D721Med (cell line): ENCODE results near the gene KIF26A.

Experiments
- DNase-seq: peaks from one replicate; pipeline ENCODE4 v3.0.0; 2011; ENCODE audit warnings: low spot score; ENCODE audit not compliant: insufficient read length
- FAIRE-seq: peaks from 2 replicates; lab custom pipeline; 2011; peaks lifted over from hg19 to GRCh38; lab: Jason Lieb, UNC
- TF ChIP-seq, protein P1 (sequence below): IDR thresholded peaks from 2 replicates; pipeline ENCODE4 v1.5.1; 2012; ENCODE audit warnings: mild to moderate bottlenecking, control low read depth; ENCODE audit not compliant: insufficient read depth; ENCODE audit errors: missing control alignments

The KIF26A gene

GRCh38 chr14:104199266-104199895 lies 61.0 kb downstream of the KIF26A start:
- TF ChIP-seq, protein P1, sequence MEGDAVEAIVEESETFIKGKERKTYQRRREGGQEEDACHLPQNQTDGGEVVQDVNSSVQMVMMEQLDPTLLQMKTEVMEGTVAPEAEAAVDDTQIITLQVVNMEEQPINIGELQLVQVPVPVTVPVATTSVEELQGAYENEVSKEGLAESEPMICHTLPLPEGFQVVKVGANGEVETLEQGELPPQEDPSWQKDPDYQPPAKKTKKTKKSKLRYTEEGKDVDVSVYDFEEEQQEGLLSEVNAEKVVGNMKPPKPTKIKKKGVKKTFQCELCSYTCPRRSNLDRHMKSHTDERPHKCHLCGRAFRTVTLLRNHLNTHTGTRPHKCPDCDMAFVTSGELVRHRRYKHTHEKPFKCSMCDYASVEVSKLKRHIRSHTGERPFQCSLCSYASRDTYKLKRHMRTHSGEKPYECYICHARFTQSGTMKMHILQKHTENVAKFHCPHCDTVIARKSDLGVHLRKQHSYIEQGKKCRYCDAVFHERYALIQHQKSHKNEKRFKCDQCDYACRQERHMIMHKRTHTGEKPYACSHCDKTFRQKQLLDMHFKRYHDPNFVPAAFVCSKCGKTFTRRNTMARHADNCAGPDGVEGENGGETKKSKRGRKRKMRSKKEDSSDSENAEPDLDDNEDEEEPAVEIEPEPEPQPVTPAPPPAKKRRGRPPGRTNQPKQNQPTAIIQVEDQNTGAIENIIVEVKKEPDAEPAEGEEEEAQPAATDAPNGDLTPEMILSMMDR = no peak
- DNase-seq (no peak), FAIRE-seq (no peak)

GRCh38 chr14:104200106-104200505 lies 61.7 kb downstream of the KIF26A start:
- DNase-seq = no peak
- FAIRE-seq = no peak
- TF ChIP-seq, protein P1 = no peak

GRCh38 chr14:104200591-104200990 lies 62.2 kb downstream of the KIF26A start:
- FAIRE-seq = no peak
- TF ChIP-seq, protein P1 = no peak
- no peak for DNase-seq

- FAIRE-seq (no peak), DNase-seq (no peak)
- TF ChIP-seq, protein P1 = no peak
Measured at GRCh38 chr14:104201063-104201462, 62.7 kb downstream of the KIF26A start.

GRCh38 chr14:104201496-104201895 lies 63.1 kb downstream of the KIF26A start:
- no peak for FAIRE-seq
- TF ChIP-seq, protein P1 = no peak
- no peak for DNase-seq

DNA sequence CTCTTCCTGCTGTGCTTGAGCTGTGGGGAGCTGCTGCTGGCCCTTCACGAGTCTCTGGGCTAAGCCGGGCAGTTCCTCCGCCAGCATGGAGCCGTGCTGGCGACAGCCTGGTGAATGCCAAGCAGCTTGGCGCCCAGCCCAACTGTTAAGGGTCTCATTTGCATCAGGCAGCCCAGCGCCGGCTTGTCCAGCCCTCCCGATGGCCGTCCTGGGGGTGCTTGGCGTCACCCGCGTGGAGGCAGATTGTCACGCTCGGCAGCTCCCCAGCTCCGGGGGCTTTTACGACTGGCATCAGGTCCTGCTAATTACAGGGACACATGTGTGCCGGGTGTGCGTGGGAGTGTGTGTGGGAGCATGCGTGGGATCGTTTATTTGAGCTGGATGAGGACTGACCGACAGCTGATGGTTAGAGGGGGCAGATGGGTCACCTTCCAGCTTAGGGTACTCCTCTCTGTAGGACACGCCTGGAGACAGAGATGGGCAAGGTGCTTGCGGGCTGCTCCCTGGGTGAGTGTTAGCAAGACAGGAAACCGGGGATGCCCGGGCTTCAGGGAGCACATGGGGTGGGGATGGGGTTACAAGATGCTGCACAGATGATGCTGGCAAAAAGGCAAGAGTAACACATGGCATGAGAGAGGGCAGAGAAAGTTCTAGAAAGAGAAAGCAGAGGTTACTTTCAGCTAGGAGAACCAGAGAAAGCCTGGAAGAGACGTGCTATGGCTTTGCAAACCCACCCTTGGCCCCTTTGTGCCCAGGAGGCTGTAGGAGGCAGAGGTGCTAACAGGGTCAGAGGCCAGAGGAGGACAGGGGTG lies 64.1 kb downstream of the KIF26A start:
- TF ChIP-seq, protein P1 = no peak
- no peak for FAIRE-seq
- DNase-seq = no peak

DNA sequence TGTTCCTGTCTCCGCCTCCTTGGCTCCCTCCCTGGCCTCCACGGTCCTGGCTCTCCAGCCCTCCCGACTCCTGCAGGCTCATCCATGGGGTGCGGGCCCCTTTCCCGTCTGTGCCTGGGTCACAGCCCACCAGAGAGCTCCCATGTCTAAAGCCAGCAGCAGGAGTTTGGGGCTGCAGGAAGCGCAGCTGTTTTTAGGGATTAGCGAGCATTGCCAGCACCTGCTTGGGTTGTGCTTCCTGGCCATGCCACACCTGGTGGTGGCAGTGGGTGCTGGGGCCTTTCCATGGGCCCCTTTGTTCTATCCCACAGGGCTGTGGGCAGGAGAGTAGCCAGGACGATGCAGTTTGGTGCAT lies 64.7 kb downstream of the KIF26A start:
- TF ChIP-seq, protein P1 = no peak
- DNase-seq (no peak), FAIRE-seq (no peak)
